ENCODE results near the gene IQCF2. TPM values are rescaled to one million over a fixed set of nuclear protein-coding genes. Genes with fewer than 3 reads are reported as not detected.
"Not testable (repeated sequence)": the region's sequence is repeated elsewhere in the genome, so short reads cannot be mapped to it uniquely, and the experiment has no call there.

IQCF2 gene
- total RNA-seq, 1 donor from 2014 or later: not detected

GRCh38 chr3:51876186-51876585 is 14.8 kb downstream of the IQCF2 start:
- DNase-seq (ENCODE audit: low spot score): no peak

- no peak for DNase-seq (ENCODE audit: low spot score)
These were observed 18.5 kb downstream of the IQCF2 start for GRCh38 chr3:51879937-51880336.

- no peak for DNase-seq (ENCODE audit: low spot score)
These were observed 25.0 kb downstream of the IQCF2 start for GRCh38 chr3:51886447-51886846.

GRCh38 chr3:51887620-51888019 is 26.2 kb downstream of the IQCF2 start:
- peak; percentile 28 for DNase-seq (ENCODE audit: low spot score)

GRCh38 chr3:51888463-51889105 is 27.2 kb downstream of the IQCF2 start:
- DNase-seq (ENCODE audit: low spot score): no peak

GRCh38 chr3:51891242-51892039 is 30.0 kb downstream of the IQCF2 start:
- no peak for DNase-seq (ENCODE audit: low spot score)

- DNase-seq (ENCODE audit: low spot score): no peak
These were observed 33.0 kb downstream of the IQCF2 start for GRCh38 chr3:51894391-51894790.

- no peak for DNase-seq (ENCODE audit: low spot score)
These were observed 33.5 kb downstream of the IQCF2 start for GRCh38 chr3:51894939-51895338.

GRCh38 chr3:51896607-51897305 is 35.3 kb downstream of the IQCF2 start:
- no peak for DNase-seq (ENCODE audit: low spot score)

GRCh38 chr3:51897391-51897790 is 36.0 kb downstream of the IQCF2 start:
- no peak for DNase-seq (ENCODE audit: low spot score)

GRCh38 chr3:51900043-51900442 is 38.6 kb downstream of the IQCF2 start:
- DNase-seq (ENCODE audit: low spot score): not testable (repeated sequence)

- not testable (repeated sequence) for DNase-seq (ENCODE audit: low spot score)
These were observed 40.9 kb downstream of the IQCF2 start for GRCh38 chr3:51902361-51902760.

GRCh38 chr3:51904034-51904823 is 42.8 kb downstream of the IQCF2 start:
- DNase-seq (ENCODE audit: low spot score): no peak

GRCh38 chr3:51908026-51908425 is 46.6 kb downstream of the IQCF2 start:
- no peak for DNase-seq (ENCODE audit: low spot score)

Other genes starting within 250 kb of the IQCF2 start
- gene TEX264, start 190.4 kb upstream of the IQCF2 start, total RNA-seq: 86.0 TPM
- gene GRM2, start 154.5 kb upstream of the IQCF2 start, total RNA-seq: 0.29 TPM
- gene IQCF6, start 82.4 kb upstream of the IQCF2 start, total RNA-seq: not detected
- not detected for gene IQCF5, start 14.0 kb downstream of the IQCF2 start, total RNA-seq
- gene IQCF1, start 41.7 kb downstream of the IQCF2 start, total RNA-seq: not detected
- 11.9 TPM for gene RRP9, start 80.3 kb downstream of the IQCF2 start, total RNA-seq
- 25.4 TPM for gene PARP3, start 80.7 kb downstream of the IQCF2 start, total RNA-seq
- 0.55 TPM for gene GPR62, start 93.8 kb downstream of the IQCF2 start, total RNA-seq
- gene PCBP4, start 105.8 kb downstream of the IQCF2 start, total RNA-seq: 45.1 TPM
- 59.1 TPM for gene ABHD14B, start 112.4 kb downstream of the IQCF2 start, total RNA-seq
- gene ABHD14A, start 113.4 kb downstream of the IQCF2 start, total RNA-seq: 20.8 TPM
- 47.6 TPM for gene ACY1, start 121.9 kb downstream of the IQCF2 start, total RNA-seq
- gene RPL29, start 134.3 kb downstream of the IQCF2 start, total RNA-seq: 836 TPM
- 20.4 TPM for gene DUSP7, start 195.0 kb downstream of the IQCF2 start, total RNA-seq